H9 (cell line): ENCODE results near the gene FAM171A1. TPM values are rescaled to one million over a fixed set of nuclear protein-coding genes. Genes with fewer than 3 reads are reported as not detected.

Experiments used
- DNase-seq: peaks from one replicate; pipeline ENCODE4 v3.0.0-alpha.2; 2017
- H2AFZ ChIP-seq: one replicate; pipeline ENCODE4 v1.6.1; 2013; ENCODE audit warnings: mild to moderate bottlenecking, low read length, control low read depth, moderate library complexity
- H2AK5ac ChIP-seq: 2 replicates; pipeline ENCODE4 v1.6.1; 2013; ENCODE audit warnings: low read length, control low read depth, mixed read lengths; ENCODE audit not compliant: insufficient read length
- H2BK120ac ChIP-seq: one replicate; pipeline ENCODE4 v1.6.1; 2013; ENCODE audit warnings: low read depth, mild to moderate bottlenecking, low read length, control low read depth, inconsistent platforms; ENCODE audit not compliant: poor library complexity, severe bottlenecking
- H2BK12ac ChIP-seq: 2 replicates; pipeline ENCODE4 v1.6.1; 2013; ENCODE audit warnings: low read length, control low read depth, mixed read lengths, low read depth; ENCODE audit not compliant: insufficient read length
- H2BK15ac ChIP-seq: 2 replicates; pipeline ENCODE4 v1.6.1; 2013; ENCODE audit warnings: low read depth, low read length, control low read depth
- H2BK20ac ChIP-seq: one replicate; pipeline ENCODE4 v1.6.1; 2013; ENCODE audit warnings: low read depth, mild to moderate bottlenecking, low read length, control low read depth, inconsistent platforms; ENCODE audit not compliant: poor library complexity, severe bottlenecking
- H2BK5ac ChIP-seq: 2 replicates; pipeline ENCODE4 v1.6.1; 2013; ENCODE audit warnings: low read length, control low read depth, mixed read lengths; ENCODE audit not compliant: insufficient read length
- H3K14ac ChIP-seq: 2 replicates; pipeline ENCODE4 v1.6.1; 2013; ENCODE audit warnings: low read length, control low read depth; ENCODE audit not compliant: insufficient read depth
- H3K18ac ChIP-seq: 2 replicates; pipeline ENCODE4 v1.6.1; 2013; ENCODE audit warnings: low read depth, mild to moderate bottlenecking, mixed read lengths, low read length, control low read depth; ENCODE audit not compliant: insufficient read length
- H3K23ac ChIP-seq: 2 replicates; pipeline ENCODE4 v1.6.1; 2013; ENCODE audit warnings: low read length, control low read depth, mixed read lengths, low read depth; ENCODE audit not compliant: insufficient read length
- H3K23me2 ChIP-seq: 2 replicates; pipeline ENCODE4 v1.6.1; 2013; ENCODE audit warnings: low read depth, mild to moderate bottlenecking, mixed read lengths, low read length, control low read depth; ENCODE audit not compliant: insufficient read length, poor library complexity, severe bottlenecking
- H3K27ac ChIP-seq: 2 replicates; pipeline ENCODE4 v1.5.1; 2013; ENCODE audit warnings: low read length, control low read depth, mixed read lengths, low read depth; ENCODE audit not compliant: insufficient read length
- H3K27me3 ChIP-seq: 2 replicates; pipeline ENCODE4 v1.6.1; 2013; ENCODE audit warnings: low read length, control low read depth, inconsistent platforms; ENCODE audit not compliant: insufficient read depth
- H3K4ac ChIP-seq: 2 replicates; pipeline ENCODE4 v1.6.1; 2013; ENCODE audit warnings: low read depth, mild to moderate bottlenecking, control low read depth, inconsistent platforms, low read length, moderate library complexity
- H3K4me1 ChIP-seq: 2 replicates; pipeline ENCODE4 v1.6.1; 2013; ENCODE audit warnings: low read length, control low read depth, inconsistent platforms; ENCODE audit not compliant: insufficient read depth
- H3K4me2 ChIP-seq: 2 replicates; pipeline ENCODE4 v1.6.1; 2013; ENCODE audit warnings: low read length, control low read depth, mixed read lengths; ENCODE audit not compliant: insufficient read length, insufficient read depth
- H3K56ac ChIP-seq: 2 replicates; pipeline ENCODE4 v1.6.1; 2013; ENCODE audit warnings: low read depth, mild to moderate bottlenecking, mixed read lengths, low read length, control low read depth; ENCODE audit not compliant: insufficient read length
- H3K79me1 ChIP-seq: 2 replicates; pipeline ENCODE4 v1.6.1; 2013; ENCODE audit warnings: low read depth, mild to moderate bottlenecking, moderate library complexity, low read length, control low read depth, inconsistent platforms; ENCODE audit not compliant: insufficient read depth, poor library complexity, severe bottlenecking
- H3K79me2 ChIP-seq: 2 replicates; pipeline ENCODE4 v1.6.1; 2013; ENCODE audit warnings: low read length, control low read depth, inconsistent platforms; ENCODE audit not compliant: insufficient read depth
- H3K9ac ChIP-seq: 2 replicates; pipeline ENCODE4 v1.6.1; 2013; ENCODE audit warnings: low read length, control low read depth, mixed read lengths; ENCODE audit not compliant: insufficient read length; ENCODE audit errors: extremely low read depth
- H3K9me3 ChIP-seq: one replicate; pipeline ENCODE4 v1.6.1; 2013; ENCODE audit warnings: low read depth, low read length, inconsistent platforms; ENCODE audit not compliant: control insufficient read depth
- H3T11ph ChIP-seq: one replicate; pipeline ENCODE4 v1.6.1; 2013; ENCODE audit warnings: mild to moderate bottlenecking, low read length, control low read depth, inconsistent platforms
- H4K20me1 ChIP-seq: one replicate; pipeline ENCODE4 v1.6.1; 2013; ENCODE audit not compliant: control insufficient read depth, insufficient read length, insufficient read depth
- H4K5ac ChIP-seq: 2 replicates; pipeline ENCODE4 v1.6.1; 2013; ENCODE audit warnings: low read depth, mild to moderate bottlenecking, mixed read lengths, low read length, control low read depth; ENCODE audit not compliant: insufficient read length
- H4K8ac ChIP-seq: replicated peaks from 2 replicates; pipeline ENCODE4 v1.6.1; 2013; ENCODE audit warnings: low read length, control low read depth, mixed read lengths, low read depth; ENCODE audit not compliant: insufficient read length
- H4K91ac ChIP-seq: 2 replicates; pipeline ENCODE4 v1.6.1; 2013; ENCODE audit warnings: low read depth, mild to moderate bottlenecking, moderate library complexity, mixed read lengths, low read length, control low read depth; ENCODE audit not compliant: insufficient read length
- H3K27ac Mint-ChIP-seq, 3 experiments: 2 replicates in 2 of 3; 3 replicates in 1 of 3; pipeline ENCODE4 v1.8.0; 2020 to 2021; ENCODE audit warnings: mixed read lengths in 3 of 3, mild to moderate bottlenecking in 1 of 3, moderate library complexity in 1 of 3
- H3K27me3 Mint-ChIP-seq: 2 replicates; pipeline ENCODE4 v1.8.0; 2021; ENCODE audit warnings: low read depth, mild to moderate bottlenecking, moderate library complexity, mixed read lengths
- H3K36me3 Mint-ChIP-seq, 3 experiments: 2 replicates in 2 of 3; 3 replicates in 1 of 3; pipeline ENCODE4 v1.8.0; 2020 to 2021; ENCODE audit warnings: low read depth in 3 of 3, mixed read lengths in 3 of 3; ENCODE audit not compliant: insufficient read depth in 1 of 3
- H3K4me1 Mint-ChIP-seq, 2 experiments: 2 replicates each; pipeline ENCODE4 v1.8.0; 2020; ENCODE audit warnings: mixed read lengths in 2 of 2
- H3K4me3 Mint-ChIP-seq, 2 experiments: 2 replicates in 1 of 2; 3 replicates in 1 of 2; pipeline ENCODE4 v1.8.0; 2020 to 2021; ENCODE audit warnings: mild to moderate bottlenecking in 2 of 2, mixed read lengths in 2 of 2, moderate library complexity in 1 of 2
- H3K9me3 Mint-ChIP-seq, 2 experiments: 2 replicates in 1 of 2; 3 replicates in 1 of 2; pipeline ENCODE4 v1.8.0; 2020; ENCODE audit warnings: mild to moderate bottlenecking in 2 of 2, mixed read lengths in 2 of 2, moderate library complexity in 1 of 2
- WGBS: extraction: QIAGEN DNeasy Blood & Tissue Kit; methylation state at CpG from one replicate; pipeline ENCODE4 v1.1.7; 2013; ENCODE audit warnings: missing lambda C conversion rate, low lambda C conversion rate, mixed read lengths; ENCODE audit not compliant: insufficient read length; ENCODE audit errors: extremely low coverage; 5-methylcytosine and 5-hydroxymethylcytosine counted together
- total RNA-seq: library from RNA; stranded (reverse); gene quantifications from 2 replicates; pipeline ENCODE4 v1.2.1, GENCODE V29; 2021
- TF ChIP-seq, protein P1 (sequence below): fragments of 200-600 bp; sonication (generic); conservative IDR thresholded peaks from 3 replicates; pipeline ENCODE4 v1.8.0; 2021; ENCODE audit warnings: antibody characterized with exemption, mild to moderate bottlenecking

Gene FAM171A1
- total RNA-seq, 1 experiment from 2014 or later, result 37.4 TPM

DNA sequence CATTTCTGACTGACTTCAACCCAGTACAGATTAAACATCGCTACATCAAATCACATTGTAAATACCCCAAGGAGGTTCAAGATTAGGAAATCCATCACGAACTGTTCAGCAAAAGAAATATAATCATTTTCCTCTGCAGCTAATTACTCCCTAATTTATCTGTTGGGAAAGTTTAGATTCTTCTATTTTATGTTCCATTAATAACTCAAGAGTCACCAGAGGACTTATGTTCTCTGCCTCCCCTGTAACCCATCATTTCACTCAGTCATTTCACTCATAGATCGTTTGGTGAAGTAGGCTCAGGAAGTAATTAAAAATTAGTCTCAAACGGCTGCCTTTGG, 45.2 kb downstream of the FAM171A1 start:
- H4K8ac ChIP-seq, result no peak overlapping the region
- H3K27ac Mint-ChIP-seq, result peak overlapping the region in 2 of 3 experiments; percentile 39 to 76; a peak in 2 of 7 replicates
- no peak overlapping the region for H3T11ph ChIP-seq
- H2BK5ac ChIP-seq, result no peak overlapping the region
- H3K9me3 ChIP-seq, result no peaks in the 10 kb centered on the region
- H3K27me3 Mint-ChIP-seq, result no peaks in the 10 kb centered on the region
- no peaks in the 10 kb centered on the region for H3K9me3 Mint-ChIP-seq
- no peaks in the 10 kb centered on the region for H3K79me1 ChIP-seq
- no peak overlapping the region for H3K4ac ChIP-seq
- H2BK12ac ChIP-seq, result no peak overlapping the region
- no peak overlapping the region for H3K56ac ChIP-seq
- 0 out of 2 replicates have a peak, but pooled peaks cover 4% of the 10 kb centered on the region for H3K4me1 ChIP-seq
- no peak overlapping the region for H3K14ac ChIP-seq
- H3K9ac ChIP-seq, result no peak overlapping the region
- no peak overlapping the region for H2BK120ac ChIP-seq
- H4K91ac ChIP-seq, result no peak overlapping the region
- WGBS, result no CpG with 5 or more reads among the region's 4 CpGs
- H2BK15ac ChIP-seq, result no peak overlapping the region
- no peaks in the 10 kb centered on the region for H3K79me2 ChIP-seq
- H2AK5ac ChIP-seq, result no peak overlapping the region
- H3K18ac ChIP-seq, result no peak overlapping the region
- H3K36me3 Mint-ChIP-seq, result no peaks in the 10 kb centered on the region
- H3K27ac ChIP-seq, result no peak overlapping the region
- no peak overlapping the region for H4K5ac ChIP-seq
- H2AFZ ChIP-seq, result no peak overlapping the region
- no peaks in the 10 kb centered on the region for H3K27me3 ChIP-seq
- peaks cover 8 to 15% of the 10 kb centered on the region in 2 experiments for H3K4me1 Mint-ChIP-seq
- no peak overlapping the region for H3K4me2 ChIP-seq
- H2BK20ac ChIP-seq, result no peak overlapping the region
- no peak overlapping the region for H3K23ac ChIP-seq
- H3K4me3 Mint-ChIP-seq, result no peak overlapping the region
- no peaks in the 10 kb centered on the region for H4K20me1 ChIP-seq
- H3K23me2 ChIP-seq, result no peaks in the 10 kb centered on the region
- no peak for DNase-seq
- TF ChIP-seq, protein P1, sequence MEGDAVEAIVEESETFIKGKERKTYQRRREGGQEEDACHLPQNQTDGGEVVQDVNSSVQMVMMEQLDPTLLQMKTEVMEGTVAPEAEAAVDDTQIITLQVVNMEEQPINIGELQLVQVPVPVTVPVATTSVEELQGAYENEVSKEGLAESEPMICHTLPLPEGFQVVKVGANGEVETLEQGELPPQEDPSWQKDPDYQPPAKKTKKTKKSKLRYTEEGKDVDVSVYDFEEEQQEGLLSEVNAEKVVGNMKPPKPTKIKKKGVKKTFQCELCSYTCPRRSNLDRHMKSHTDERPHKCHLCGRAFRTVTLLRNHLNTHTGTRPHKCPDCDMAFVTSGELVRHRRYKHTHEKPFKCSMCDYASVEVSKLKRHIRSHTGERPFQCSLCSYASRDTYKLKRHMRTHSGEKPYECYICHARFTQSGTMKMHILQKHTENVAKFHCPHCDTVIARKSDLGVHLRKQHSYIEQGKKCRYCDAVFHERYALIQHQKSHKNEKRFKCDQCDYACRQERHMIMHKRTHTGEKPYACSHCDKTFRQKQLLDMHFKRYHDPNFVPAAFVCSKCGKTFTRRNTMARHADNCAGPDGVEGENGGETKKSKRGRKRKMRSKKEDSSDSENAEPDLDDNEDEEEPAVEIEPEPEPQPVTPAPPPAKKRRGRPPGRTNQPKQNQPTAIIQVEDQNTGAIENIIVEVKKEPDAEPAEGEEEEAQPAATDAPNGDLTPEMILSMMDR, result no peak
